Measurements from ENCODE around the gene CTPS2. TPM values are rescaled to one million over a fixed set of nuclear protein-coding genes. Genes with fewer than 3 reads are reported as not detected.

Gene CTPS2
- total RNA-seq, 1 experiment from 2014 or later, result 25.0 TPM

DNA sequence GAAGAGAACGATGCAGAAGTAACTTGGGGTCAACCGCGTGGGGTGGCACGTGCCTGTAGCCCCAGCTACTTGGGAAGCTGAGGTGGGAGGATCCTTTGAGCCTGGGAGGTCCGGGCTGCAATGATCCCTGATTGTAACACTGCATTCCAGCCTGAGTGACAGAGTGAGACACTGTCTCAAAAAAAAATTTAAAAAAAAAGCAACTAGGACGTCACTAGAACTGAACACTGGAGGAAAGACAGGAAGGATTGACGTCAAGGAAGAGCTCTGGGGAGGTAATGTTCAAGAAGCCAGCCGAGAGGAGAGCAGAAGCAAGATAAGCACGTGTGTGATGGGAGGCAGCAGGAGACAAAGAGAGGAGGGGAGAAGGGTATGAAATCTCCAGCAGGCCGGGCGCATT is 33.8 kb downstream of the CTPS2 start:
- CTCF ChIA-PET, result no interaction called here
- Histone ChIP-seq H3K27ac (ENCODE audit: low read length) (no peak overlapping the region), H2AFZ (ENCODE audit: low read length) (no peak overlapping the region), H3K79me2 (ENCODE audit: low read length) (no peaks in the 10 kb centered on the region), H3F3A (ENCODE audit: low read length, unreplicated experiment) (no peaks in the 10 kb centered on the region), H3K9me3 (ENCODE audit: low read length) (no peaks in the 10 kb centered on the region), H3K4me1 (ENCODE audit: insufficient read depth, low read length) (no peaks in the 10 kb centered on the region), H3K36me3 (ENCODE audit: low read depth, low read length) (peaks cover 1% of the 10 kb centered on the region; the same call in 1 of the 2 replicates), H3K9ac (ENCODE audit: low read length) (no peak overlapping the region), H4K20me1 (ENCODE audit: low read length) (no peaks in the 10 kb centered on the region), H3K27me3 (ENCODE audit: low read length) (no peaks in the 10 kb centered on the region), H3K4me2 (ENCODE audit: low read length) (no peak overlapping the region), H3K4me3 (ENCODE audit: low read length) (no peak overlapping the region), H3K9me2 (replicated peaks; ENCODE audit: low read length) (no peaks in the 10 kb centered on the region)
- TF ChIP-seq EZH2phosphoT487 (IDR thresholded peaks at IDR 0.05; ENCODE audit: borderline replicate concordance, low read length) (no peak), EZH2 (IDR thresholded peaks at IDR 0.05; ENCODE audit: low read length, unreplicated experiment) (no peak)
- TF ChIP-seq, protein P1, sequence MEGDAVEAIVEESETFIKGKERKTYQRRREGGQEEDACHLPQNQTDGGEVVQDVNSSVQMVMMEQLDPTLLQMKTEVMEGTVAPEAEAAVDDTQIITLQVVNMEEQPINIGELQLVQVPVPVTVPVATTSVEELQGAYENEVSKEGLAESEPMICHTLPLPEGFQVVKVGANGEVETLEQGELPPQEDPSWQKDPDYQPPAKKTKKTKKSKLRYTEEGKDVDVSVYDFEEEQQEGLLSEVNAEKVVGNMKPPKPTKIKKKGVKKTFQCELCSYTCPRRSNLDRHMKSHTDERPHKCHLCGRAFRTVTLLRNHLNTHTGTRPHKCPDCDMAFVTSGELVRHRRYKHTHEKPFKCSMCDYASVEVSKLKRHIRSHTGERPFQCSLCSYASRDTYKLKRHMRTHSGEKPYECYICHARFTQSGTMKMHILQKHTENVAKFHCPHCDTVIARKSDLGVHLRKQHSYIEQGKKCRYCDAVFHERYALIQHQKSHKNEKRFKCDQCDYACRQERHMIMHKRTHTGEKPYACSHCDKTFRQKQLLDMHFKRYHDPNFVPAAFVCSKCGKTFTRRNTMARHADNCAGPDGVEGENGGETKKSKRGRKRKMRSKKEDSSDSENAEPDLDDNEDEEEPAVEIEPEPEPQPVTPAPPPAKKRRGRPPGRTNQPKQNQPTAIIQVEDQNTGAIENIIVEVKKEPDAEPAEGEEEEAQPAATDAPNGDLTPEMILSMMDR (conservative IDR thresholded peaks at IDR 0.05; ENCODE audit: low read depth, low read length), result no peak
- DNase-seq (no peak), ATAC-seq (no peak)
- POLR2A ChIA-PET (ENCODE audit: unreplicated experiment), result no interaction called here
- no TSS peak for BruUV-seq (replicated peaks)
- intact Hi-C loops (cut with micrococcal nuclease), result no loop called here

DNA sequence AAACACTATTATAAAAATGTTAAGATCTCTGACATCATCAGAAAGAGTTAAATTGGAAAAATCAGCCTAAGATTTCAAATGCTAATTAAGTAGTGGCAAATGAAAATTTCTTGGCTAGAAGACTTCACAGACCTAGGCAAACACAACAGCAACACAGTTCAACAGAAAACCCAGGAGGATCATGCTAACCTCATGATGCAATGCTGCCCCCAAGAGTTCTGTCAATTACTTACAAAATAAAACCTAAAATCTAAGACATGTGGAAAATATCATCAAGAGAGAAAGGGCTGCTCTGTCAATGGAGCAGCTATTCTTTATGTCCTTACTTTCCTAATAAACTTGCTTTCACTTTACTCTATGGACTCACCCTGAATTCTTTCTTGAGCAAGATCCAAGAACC is 41.5 kb downstream of the CTPS2 start:
- no peaks in the 10 kb centered on the region for H4K20me1 ChIP-seq (ENCODE audit: low read length)
- ATAC-seq, result peak; percentile 77
- no peak for TF ChIP-seq EZH2 (IDR thresholded peaks at IDR 0.05; ENCODE audit: low read length, unreplicated experiment)
- TF ChIP-seq, protein P1 (conservative IDR thresholded peaks at IDR 0.05; ENCODE audit: low read depth, low read length), result peak; percentile 66
- TF ChIP-seq EZH2phosphoT487 (IDR thresholded peaks at IDR 0.05; ENCODE audit: borderline replicate concordance, low read length), result no peak
- no peaks in the 10 kb centered on the region for H3K9me2 ChIP-seq (replicated peaks; ENCODE audit: low read length)
- no peaks in the 10 kb centered on the region for H3K27me3 ChIP-seq (ENCODE audit: low read length)
- H3K4me2 ChIP-seq (ENCODE audit: low read length), result no peak overlapping the region
- CTCF ChIA-PET, result no interaction called here
- H3K27ac ChIP-seq (ENCODE audit: low read length), result no peak overlapping the region
- H3F3A ChIP-seq (ENCODE audit: low read length, unreplicated experiment), result no peaks in the 10 kb centered on the region
- H3K9me3 ChIP-seq (ENCODE audit: low read length), result no peaks in the 10 kb centered on the region
- no TSS peak for BruUV-seq (replicated peaks)
- DNase-seq, result peak; percentile 59
- H3K79me2 ChIP-seq (ENCODE audit: low read length), result no peaks in the 10 kb centered on the region
- H3K9ac ChIP-seq (ENCODE audit: low read length), result no peak overlapping the region
- POLR2A ChIA-PET (ENCODE audit: unreplicated experiment), result no interaction called here
- intact Hi-C loops (cut with micrococcal nuclease), result no loop called here
- H3K4me3 ChIP-seq (ENCODE audit: low read length), result no peak overlapping the region
- H3K36me3 ChIP-seq (ENCODE audit: low read depth, low read length), result no peaks in the 10 kb centered on the region; the same call in 1 of the 2 replicates
- no peak overlapping the region for H2AFZ ChIP-seq (ENCODE audit: low read length)
- H3K4me1 ChIP-seq (ENCODE audit: insufficient read depth, low read length), result peaks cover 9% of the 10 kb centered on the region

DNA sequence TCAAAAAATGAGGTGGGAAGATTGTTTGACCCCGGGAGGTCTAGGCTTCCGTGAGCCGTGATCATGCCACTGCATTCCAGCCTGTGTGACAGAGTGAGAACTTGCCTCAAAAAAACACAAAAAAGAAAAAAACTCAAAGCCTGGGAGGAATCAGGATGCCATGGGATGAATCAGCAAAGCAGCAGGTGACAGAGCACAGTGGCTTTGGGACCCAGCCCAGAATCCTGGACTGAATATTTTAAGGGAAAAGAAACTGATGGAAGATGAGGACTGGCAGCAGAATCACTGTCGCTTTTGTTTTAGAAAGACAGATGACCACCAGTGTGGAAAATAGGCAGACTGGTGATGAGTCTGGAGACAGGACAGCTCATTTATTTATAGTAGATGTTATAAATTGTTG is 45.9 kb downstream of the CTPS2 start:
- Histone ChIP-seq H2AFZ (ENCODE audit: low read length) (no peak overlapping the region), H3K27me3 (ENCODE audit: low read length) (no peaks in the 10 kb centered on the region), H3K36me3 (ENCODE audit: low read depth, low read length) (no peaks in the 10 kb centered on the region; the same call in 1 of the 2 replicates), H3K4me1 (ENCODE audit: insufficient read depth, low read length) (peaks cover 39% of the 10 kb centered on the region), H4K20me1 (ENCODE audit: low read length) (no peaks in the 10 kb centered on the region), H3K9ac (ENCODE audit: low read length) (no peak overlapping the region), H3K4me3 (ENCODE audit: low read length) (no peak overlapping the region), H3K27ac (ENCODE audit: low read length) (peak overlapping the region; percentile 57), H3K79me2 (ENCODE audit: low read length) (no peaks in the 10 kb centered on the region), H3F3A (ENCODE audit: low read length, unreplicated experiment) (no peaks in the 10 kb centered on the region), H3K9me2 (replicated peaks; ENCODE audit: low read length) (no peaks in the 10 kb centered on the region), H3K4me2 (ENCODE audit: low read length) (no peak overlapping the region), H3K9me3 (ENCODE audit: low read length) (no peaks in the 10 kb centered on the region)
- CTCF ChIA-PET, result interaction anchor here (0.6 kb wide), 1 partner anchor 545 kb away, joined by 3 read pairs; no protein-coding TSS in a partner anchor
- peak; percentile 51 for ATAC-seq
- intact Hi-C loops (cut with micrococcal nuclease), result loop anchor here (10.0 kb wide), 1 partner anchor 812 kb away; the partner anchor contains the start of gene AP1S2
- POLR2A ChIA-PET (ENCODE audit: unreplicated experiment), result interaction anchor here (0.8 kb wide), 1 partner anchor 56 kb away, joined by 25 read pairs; no protein-coding TSS in a partner anchor
- TF ChIP-seq EZH2 (IDR thresholded peaks at IDR 0.05; ENCODE audit: low read length, unreplicated experiment) (no peak), EZH2phosphoT487 (IDR thresholded peaks at IDR 0.05; ENCODE audit: borderline replicate concordance, low read length) (no peak)
- TF ChIP-seq, protein P1 (conservative IDR thresholded peaks at IDR 0.05; ENCODE audit: low read depth, low read length), result no peak
- no TSS peak for BruUV-seq (replicated peaks)
- peak; percentile 42 for DNase-seq
